CD14-positive monocyte (primary cell): ENCODE data around the gene DNAJB5. TPM values are rescaled to one million over a fixed set of nuclear protein-coding genes. Genes with fewer than 3 reads are reported as not detected.
A peak's percentile ranks its signal among the peaks of the same experiment; 100 is the strongest.

Experiments used
- DNase-seq, 3 donors: peaks; one replicate each; pipeline ENCODE4 v3.0.0-alpha.2; 2011 to 2022
- H2AFZ ChIP-seq: 2 replicates; pipeline ENCODE4 v1.6.0; 2012; ENCODE audit warnings: mild to moderate bottlenecking, low read depth, low read length, inconsistent platforms; ENCODE audit not compliant: insufficient read depth, poor library complexity, severe bottlenecking
- H3K27ac ChIP-seq, 2 donors: 1 replicate in 1 of 2; 2 replicates in 1 of 2; pipeline ENCODE4 v1.5.1; 2012 to 2013; ENCODE audit warnings: low read length in 2 of 2, control low read depth in 1 of 2, inconsistent platforms in 1 of 2, low read depth in 1 of 2, mild to moderate bottlenecking in 1 of 2
- H3K27me3 ChIP-seq, 2 donors: one replicate each; pipeline versions ENCODE4 v1.6.0 to v1.6.1; 2011 to 2013; ENCODE audit warnings: low read length in 2 of 2; ENCODE audit not compliant: control insufficient read depth in 2 of 2, insufficient read depth in 2 of 2
- H3K36me3 ChIP-seq, 2 donors: replicated peaks in 1 of 2; 1 replicate in 1 of 2; 2 replicates in 1 of 2; pipeline versions ENCODE4 v1.5.1 to v1.6.1; 2012 to 2013; ENCODE audit warnings: low read length in 2 of 2, control low read depth in 1 of 2, inconsistent platforms in 1 of 2, mild to moderate bottlenecking in 1 of 2; ENCODE audit not compliant: insufficient read depth in 2 of 2, control insufficient read depth in 1 of 2
- H3K4me1 ChIP-seq, 2 donors: 1 replicate in 1 of 2; 2 replicates in 1 of 2; pipeline versions ENCODE4 v1.5.1 to v1.6.1; 2012 to 2013; ENCODE audit warnings: low read length in 2 of 2, control low read depth in 1 of 2, inconsistent platforms in 1 of 2, mild to moderate bottlenecking in 1 of 2, moderate library complexity in 1 of 2; ENCODE audit not compliant: insufficient read depth in 2 of 2, control insufficient read depth in 1 of 2
- H3K4me2 ChIP-seq: replicated peaks from 2 replicates; pipeline ENCODE3; 2012; ENCODE audit warnings: low read length, moderate library complexity, mild to moderate bottlenecking; ENCODE audit not compliant: poor library complexity, severe bottlenecking; ENCODE audit errors: extremely low read depth
- H3K4me3 ChIP-seq, 3 experiments: fragments of 200-600 bp in 1 of 3; sonication (generic) in 1 of 3; replicated peaks in 1 of 3; 1 replicate in 2 of 3; 2 replicates in 1 of 3; pipeline ENCODE4 v1.5.1; 2011 to 2013; ENCODE audit warnings: low read length in 3 of 3, mild to moderate bottlenecking in 3 of 3, control low read depth in 2 of 3, low read depth in 2 of 3, inconsistent platforms in 1 of 3, moderate library complexity in 1 of 3
- H3K79me2 ChIP-seq: 2 replicates; pipeline ENCODE4 v1.6.0; 2012; ENCODE audit warnings: mild to moderate bottlenecking, control low read depth, inconsistent platforms, low read length, moderate library complexity; ENCODE audit not compliant: insufficient read depth
- H3K9ac ChIP-seq: 2 replicates; pipeline ENCODE4 v1.6.0; 2017; ENCODE audit warnings: low read length, mild to moderate bottlenecking; ENCODE audit not compliant: insufficient read depth, poor library complexity, severe bottlenecking
- H3K9me3 ChIP-seq, 2 donors: replicated peaks in 1 of 2; 1 replicate in 1 of 2; 2 replicates in 1 of 2; pipeline versions ENCODE4 v1.5.1 to v1.6.1; 2012 to 2013; ENCODE audit warnings: low read length in 2 of 2, control low read depth in 1 of 2; ENCODE audit not compliant: control insufficient read depth in 1 of 2, insufficient read depth in 1 of 2
- H4K20me1 ChIP-seq: 2 replicates; pipeline ENCODE4 v1.6.0; 2012; ENCODE audit warnings: mild to moderate bottlenecking, low read length, control low read depth, moderate library complexity; ENCODE audit not compliant: insufficient read depth
- H3K27ac Mint-ChIP-seq, 7 donors: one replicate each; pipeline ENCODE4 v1.8.0; 2020; ENCODE audit warnings: mild to moderate bottlenecking in 7 of 7, mixed read lengths in 7 of 7, moderate library complexity in 6 of 7, inconsistent platforms in 2 of 7
- H3K27me3 Mint-ChIP-seq, 3 donors: one replicate each; pipeline ENCODE4 v1.8.0; 2021 to 2022; ENCODE audit warnings: low read depth in 3 of 3, mild to moderate bottlenecking in 3 of 3, mixed read lengths in 3 of 3, moderate library complexity in 3 of 3, inconsistent platforms in 1 of 3
- H3K36me3 Mint-ChIP-seq, 2 donors: one replicate each; pipeline ENCODE4 v1.8.0; 2020; ENCODE audit warnings: mixed read lengths in 2 of 2, inconsistent platforms in 1 of 2, mild to moderate bottlenecking in 1 of 2
- H3K4me1 Mint-ChIP-seq: one replicate; pipeline ENCODE4 v1.8.0; 2020; ENCODE audit warnings: mild to moderate bottlenecking, mixed read lengths
- H3K4me3 Mint-ChIP-seq, 2 donors: one replicate each; pipeline ENCODE4 v1.8.0; 2020; ENCODE audit warnings: mild to moderate bottlenecking in 2 of 2, mixed read lengths in 2 of 2, moderate library complexity in 1 of 2
- H3K9me3 Mint-ChIP-seq, 7 donors: one replicate each; pipeline ENCODE4 v1.8.0; 2020 to 2022; ENCODE audit warnings: mixed read lengths in 7 of 7, mild to moderate bottlenecking in 6 of 7, moderate library complexity in 6 of 7, inconsistent platforms in 2 of 7
- WGBS: methylation state at CpG from one replicate; pipeline ENCODE4 v1.1.5; 2013; ENCODE audit warnings: missing lambda C conversion rate; ENCODE audit not compliant: insufficient coverage; 5-methylcytosine and 5-hydroxymethylcytosine counted together
- intact Hi-C, 2 donors: fragments of 100-400 bp; cut with micrococcal nuclease; formaldehyde crosslinking; loops; one replicate each; pipeline versions ENCODE4 v1.15.0 to v1.15.1; 2023
- polyA plus RNA-seq, 3 donors: library from polyadenylated mRNA; depleted of rRNA in 1 of 3; unstranded in 2 of 3; stranded (reverse) in 1 of 3; fragments of 300-500 nt in 2 of 3; fragments of >200 nt in 1 of 3; fragmentation: Illumina TruSeq in 2 of 3; gene quantifications; 1 replicate in 2 of 3; 2 replicates in 1 of 3; pipeline ENCODE4 v1.2.3, GENCODE V29; 2012 to 2021
- TF ChIP-seq, protein P1 (sequence below): fragments of 200-600 bp; IDR thresholded peaks from one replicate; pipeline ENCODE4 v1.8.0; 2022; ENCODE audit warnings: antibody characterized with exemption, mild to moderate bottlenecking

Gene DNAJB5
- polyA plus RNA-seq, 3 donors, result 0.66 to 1.9 (median 0.84) TPM

DNA sequence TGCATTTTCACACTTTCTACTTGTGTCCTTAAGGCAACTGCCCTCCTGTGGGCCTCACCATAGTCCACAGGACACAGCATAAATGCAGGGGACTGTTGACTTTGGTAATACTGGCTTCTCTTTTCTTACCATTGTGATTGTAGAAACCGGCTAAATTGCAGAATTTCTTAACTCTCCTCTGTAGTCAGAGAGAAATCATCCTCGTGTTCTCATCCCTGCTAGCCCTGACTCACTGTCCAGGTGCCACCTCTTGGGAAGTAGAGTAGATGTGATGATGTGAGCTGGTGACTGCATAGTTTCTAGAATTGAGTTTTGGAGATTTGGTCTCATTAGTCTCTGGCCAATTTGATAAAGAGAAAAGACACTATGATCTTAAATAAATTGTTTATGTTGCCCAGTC, 26.0 kb upstream of the DNAJB5 start:
- TF ChIP-seq, protein P1, sequence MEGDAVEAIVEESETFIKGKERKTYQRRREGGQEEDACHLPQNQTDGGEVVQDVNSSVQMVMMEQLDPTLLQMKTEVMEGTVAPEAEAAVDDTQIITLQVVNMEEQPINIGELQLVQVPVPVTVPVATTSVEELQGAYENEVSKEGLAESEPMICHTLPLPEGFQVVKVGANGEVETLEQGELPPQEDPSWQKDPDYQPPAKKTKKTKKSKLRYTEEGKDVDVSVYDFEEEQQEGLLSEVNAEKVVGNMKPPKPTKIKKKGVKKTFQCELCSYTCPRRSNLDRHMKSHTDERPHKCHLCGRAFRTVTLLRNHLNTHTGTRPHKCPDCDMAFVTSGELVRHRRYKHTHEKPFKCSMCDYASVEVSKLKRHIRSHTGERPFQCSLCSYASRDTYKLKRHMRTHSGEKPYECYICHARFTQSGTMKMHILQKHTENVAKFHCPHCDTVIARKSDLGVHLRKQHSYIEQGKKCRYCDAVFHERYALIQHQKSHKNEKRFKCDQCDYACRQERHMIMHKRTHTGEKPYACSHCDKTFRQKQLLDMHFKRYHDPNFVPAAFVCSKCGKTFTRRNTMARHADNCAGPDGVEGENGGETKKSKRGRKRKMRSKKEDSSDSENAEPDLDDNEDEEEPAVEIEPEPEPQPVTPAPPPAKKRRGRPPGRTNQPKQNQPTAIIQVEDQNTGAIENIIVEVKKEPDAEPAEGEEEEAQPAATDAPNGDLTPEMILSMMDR, result no peak
- Histone ChIP-seq H3K4me1 (peaks cover 0 to 4% of the 10 kb centered on the region in 2 donors), H3K36me3 (no peaks in the 10 kb centered on the region), H3K4me2 (no peak overlapping the region), H3K27ac (no peak overlapping the region), H2AFZ (no peak overlapping the region), H3K4me3 (no peak overlapping the region), H3K9me3 (peaks cover 0 to 5% of the 10 kb centered on the region in 2 donors), H4K20me1 (no peaks in the 10 kb centered on the region), H3K27me3 (peaks cover 67 to 75% of the 10 kb centered on the region in 2 donors), H3K79me2 (no peaks in the 10 kb centered on the region), H3K9ac (no peak overlapping the region)
- Mint-ChIP-seq H3K9me3 (peaks cover 0 to 6% (median 0%) of the 10 kb centered on the region in 7 donors), H3K4me3 (peak overlapping the region in 1 of 2 donors; percentile 47), H3K27me3 (peaks cover 62 to 73% (median 67%) of the 10 kb centered on the region in 3 donors), H3K4me1 (peaks cover 6% of the 10 kb centered on the region), H3K27ac (no peak overlapping the region), H3K36me3 (no peaks in the 10 kb centered on the region)
- intact Hi-C loops, result no loop called here
- no peak for DNase-seq
- WGBS, result no CpG with 5 or more reads among the region's 2 CpGs

DNA sequence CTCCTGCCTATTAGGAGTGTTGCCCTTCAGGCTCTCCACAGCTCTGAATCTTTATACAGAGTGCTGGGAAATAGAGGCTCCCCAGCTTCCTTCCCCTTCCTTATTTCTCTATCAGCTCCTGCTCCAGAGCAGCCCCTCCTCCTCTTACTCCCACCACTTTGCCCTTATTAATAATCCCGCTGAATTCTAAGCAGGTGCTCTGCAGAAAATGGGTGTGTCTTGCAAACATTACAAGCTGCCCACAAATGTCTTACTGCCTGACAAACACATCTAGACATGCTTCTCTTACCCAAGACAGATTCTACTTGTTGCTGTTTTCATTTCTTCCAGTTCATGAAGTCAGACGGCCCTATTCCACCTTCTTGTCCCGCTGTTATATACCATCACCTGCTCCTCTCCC, 25.1 kb upstream of the DNAJB5 start:
- Mint-ChIP-seq H3K36me3 (no peaks in the 10 kb centered on the region), H3K27ac (peak overlapping the region in 1 of 7 donors; percentile 43), H3K9me3 (peaks cover 0 to 3% (median 0%) of the 10 kb centered on the region in 7 donors), H3K27me3 (peaks cover 52 to 64% (median 58%) of the 10 kb centered on the region in 3 donors), H3K4me3 (no peak overlapping the region), H3K4me1 (peaks cover 2% of the 10 kb centered on the region)
- Histone ChIP-seq H3K4me3 (no peak overlapping the region), H3K4me2 (no peak overlapping the region), H2AFZ (no peak overlapping the region), H3K4me1 (peaks cover 0 to 2% of the 10 kb centered on the region in 2 donors), H3K36me3 (no peaks in the 10 kb centered on the region), H3K79me2 (no peaks in the 10 kb centered on the region), H3K9me3 (no peaks in the 10 kb centered on the region), H4K20me1 (no peaks in the 10 kb centered on the region), H3K9ac (no peak overlapping the region), H3K27me3 (peaks cover 57 to 66% of the 10 kb centered on the region in 2 donors), H3K27ac (no peak overlapping the region)
- intact Hi-C loops, result no loop called here
- DNase-seq, result no peak
- TF ChIP-seq, protein P1, result no peak
- WGBS, result 75% methylated on average over 3 of the region's 3 CpGs
